Naive thymus-derived CD4-positive, alpha-beta T cell (primary cell): Measurements from ENCODE around the gene GASK1B. TPM values are rescaled to one million over a fixed set of nuclear protein-coding genes. Genes with fewer than 3 reads are reported as not detected.

Experiments
- ATAC-seq: fragments of 150-1000 bp; cut with Tn5 transposase; 2 replicates; pipeline ENCODE4 v1.10.0; 2021; ENCODE audit warnings: mild to moderate bottlenecking, moderate library complexity
- CTCF ChIA-PET: fragments of 350-600 bp; sonication (Branson Sonifier 250); formaldehyde crosslinking; loops from one replicate; lab custom pipeline; 2021; ENCODE audit warnings: antibody characterized with exemption; lab: Charles Lee
- POLR2A ChIA-PET: fragments of 350-600 bp; sonication (Branson Sonifier 250); formaldehyde crosslinking; loops from one replicate; lab custom pipeline; 2021; ENCODE audit warnings: antibody characterized with exemption, inconsistent platforms; lab: Charles Lee
- DNase-seq, 9 donors: peaks; one replicate each; pipeline versions ENCODE4 v3.0.0 to v3.0.0-alpha.2; 2020 to 2022; ENCODE audit warnings: mixed read lengths in 1 of 9
- H3K27ac ChIP-seq: one replicate; pipeline ENCODE4 v1.7.0; 2013; ENCODE audit warnings: mild to moderate bottlenecking, low read depth, low read length, moderate library complexity
- H3K27me3 ChIP-seq, 2 donors: one replicate each; pipeline ENCODE4 v1.7.0; 2013; ENCODE audit warnings: low read length in 2 of 2, mild to moderate bottlenecking in 2 of 2, moderate library complexity in 2 of 2; ENCODE audit not compliant: control insufficient read depth in 2 of 2, insufficient read depth in 2 of 2
- H3K36me3 ChIP-seq, 3 experiments: 1 replicate in 2 of 3; 2 replicates in 1 of 3; pipeline ENCODE4 v1.7.0; 2013; ENCODE audit warnings: low read length in 3 of 3, mild to moderate bottlenecking in 3 of 3, moderate library complexity in 1 of 3; ENCODE audit not compliant: insufficient read depth in 3 of 3, control insufficient read depth in 2 of 3
- H3K4me1 ChIP-seq, 2 donors: one replicate each; pipeline ENCODE4 v1.7.0; 2013; ENCODE audit warnings: low read length in 2 of 2, mild to moderate bottlenecking in 2 of 2, moderate library complexity in 1 of 2; ENCODE audit not compliant: control insufficient read depth in 2 of 2, insufficient read depth in 2 of 2
- H3K4me3 ChIP-seq: 2 replicates; pipeline ENCODE4 v1.7.0; 2013; ENCODE audit warnings: mild to moderate bottlenecking, low read length
- H3K9me3 ChIP-seq, 3 experiments: 1 replicate in 2 of 3; 2 replicates in 1 of 3; pipeline ENCODE4 v1.7.0; 2013; ENCODE audit warnings: low read length in 3 of 3; ENCODE audit not compliant: control insufficient read depth in 2 of 3
- H3K27ac Mint-ChIP-seq, 9 donors: one replicate each; pipeline ENCODE4 v1.8.0; 2020 to 2022; ENCODE audit warnings: mixed read lengths in 9 of 9, mild to moderate bottlenecking in 8 of 9, moderate library complexity in 5 of 9, inconsistent platforms in 2 of 9
- H3K27me3 Mint-ChIP-seq, 5 donors: one replicate each; pipeline ENCODE4 v1.8.0; 2021 to 2022; ENCODE audit warnings: mixed read lengths in 5 of 5, mild to moderate bottlenecking in 1 of 5
- H3K36me3 Mint-ChIP-seq, 5 donors: one replicate each; pipeline ENCODE4 v1.8.0; 2020 to 2022; ENCODE audit warnings: mixed read lengths in 5 of 5, mild to moderate bottlenecking in 3 of 5, inconsistent platforms in 1 of 5
- H3K4me1 Mint-ChIP-seq, 7 donors: one replicate each; pipeline ENCODE4 v1.8.0; 2020 to 2022; ENCODE audit warnings: mixed read lengths in 7 of 7, mild to moderate bottlenecking in 3 of 7, inconsistent platforms in 1 of 7
- H3K4me3 Mint-ChIP-seq, 10 donors: one replicate each; pipeline ENCODE4 v1.8.0; 2020 to 2022; ENCODE audit warnings: mild to moderate bottlenecking in 10 of 10, mixed read lengths in 10 of 10, moderate library complexity in 6 of 10, inconsistent platforms in 2 of 10
- H3K9me3 Mint-ChIP-seq, 11 donors: one replicate each; pipeline ENCODE4 v1.8.0; 2020 to 2022; ENCODE audit warnings: mixed read lengths in 11 of 11, mild to moderate bottlenecking in 4 of 11, inconsistent platforms in 1 of 11, moderate library complexity in 1 of 11
- intact Hi-C, 2 donors: fragments of 100-400 bp; cut with micrococcal nuclease; formaldehyde crosslinking; loops; one replicate each; pipeline ENCODE4 v1.15.1; 2023
- polyA plus RNA-seq, 2 donors: library from polyadenylated mRNA; unstranded; fragments of 300-500 nt; fragmentation: Illumina TruSeq; gene quantifications; one replicate each; pipeline ENCODE4 v1.2.3, GENCODE V29; 2021
- total RNA-seq, 6 experiments: library from RNA in 5 of 6; stranded (reverse) in 5 of 6; gene quantifications; 1 replicate in 5 of 6; 2 replicates in 1 of 6; pipeline ENCODE4 v1.2.3 and lab custom pipeline; 2021 to 2026

GASK1B gene
- total RNA-seq (10 to 100 TPM in 1 of 5 experiments, 1 to 10 TPM in 2, under 1 TPM in 1, not detected in 1; 1.00 to 28.2 (median 1.8) TPM), polyA plus RNA-seq (under 1 TPM; 0.06 to 0.14 TPM), total RNA-seq (lab: John Stamatoyannopoulos, UW) (not detected)

DNA sequence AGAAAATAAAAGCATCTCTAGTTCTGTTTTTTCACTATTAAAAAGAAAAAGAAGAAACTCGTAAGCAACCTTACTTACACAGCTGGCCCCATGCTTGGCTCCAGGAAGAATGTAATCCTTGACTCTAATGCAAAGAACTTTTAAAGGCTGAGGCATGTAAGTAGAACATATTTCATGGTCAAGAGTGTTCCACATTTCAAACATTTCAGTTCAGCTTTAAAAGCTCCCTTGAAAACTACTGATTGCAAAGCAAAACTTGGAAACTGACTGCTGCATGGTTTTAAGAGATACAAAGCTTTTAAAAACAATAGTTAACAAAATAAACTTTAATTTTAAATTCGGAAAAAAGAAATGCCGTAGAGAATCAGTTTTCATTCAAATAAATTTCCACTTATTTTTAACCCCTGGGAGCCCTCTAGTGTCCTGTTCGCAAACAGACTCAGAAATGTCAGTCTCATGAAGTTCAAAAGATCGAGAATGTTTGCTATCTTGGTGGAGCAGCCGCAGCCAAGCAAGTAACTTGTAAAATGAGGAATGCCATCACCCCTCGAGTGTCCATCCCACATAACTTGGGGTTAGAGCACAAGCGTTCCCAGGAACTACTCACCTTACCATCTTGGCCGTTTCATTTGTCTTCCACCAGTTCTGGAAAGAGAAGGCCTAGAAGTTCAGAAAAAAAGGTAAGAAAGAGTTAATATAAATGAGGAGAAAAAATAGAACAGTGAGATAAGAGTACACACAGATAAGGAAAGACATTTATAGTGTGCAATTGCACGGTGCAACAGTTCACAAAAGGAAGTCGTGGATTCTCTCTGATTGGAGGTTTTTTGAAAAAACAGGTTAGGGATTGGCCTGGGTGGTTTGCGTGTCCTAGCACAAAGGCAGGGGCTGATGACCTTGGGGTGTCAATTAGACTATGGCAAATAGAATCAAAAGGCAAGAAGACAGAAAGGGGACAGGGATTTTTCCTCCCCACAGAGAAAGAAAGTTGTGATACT, at the start of gene GASK1B:
TSS of gene GASK1B (minus strand) at position 765 of the 998 bp plus-strand sequence. CDS start 1,650 bp downstream, outside the sequence.
- Histone ChIP-seq H3K4me1 (no peaks in the 10 kb centered on the region), H3K36me3 (no peaks in the 10 kb centered on the region), H3K27ac (no peak within 1 kb of the TSS), H3K27me3 (no peaks in the 10 kb centered on the region), H3K9me3 (no peaks in the 10 kb centered on the region), H3K4me3 (no peak within 1 kb of the TSS)
- Mint-ChIP-seq H3K27ac (no peak within 1 kb of the TSS), H3K27me3 (peaks cover 26 to 48% (median 35%) of the 10 kb centered on the region in 5 donors), H3K9me3 (no peaks in the 10 kb centered on the region), H3K36me3 (no peaks in the 10 kb centered on the region), H3K4me1 (peaks cover 0 to 11% (median 4%) of the 10 kb centered on the region in 7 donors), H3K4me3 (no peak within 1 kb of the TSS)
- ATAC-seq (no peak), DNase-seq (no peak)
- intact Hi-C loops = loop anchor here in 1 of 2 donors (5.0 kb wide), 1 partner anchor 180 kb away; no protein-coding TSS in a partner anchor
- ChIA-PET POLR2A (no interaction called here), CTCF (no interaction called here)

DNA sequence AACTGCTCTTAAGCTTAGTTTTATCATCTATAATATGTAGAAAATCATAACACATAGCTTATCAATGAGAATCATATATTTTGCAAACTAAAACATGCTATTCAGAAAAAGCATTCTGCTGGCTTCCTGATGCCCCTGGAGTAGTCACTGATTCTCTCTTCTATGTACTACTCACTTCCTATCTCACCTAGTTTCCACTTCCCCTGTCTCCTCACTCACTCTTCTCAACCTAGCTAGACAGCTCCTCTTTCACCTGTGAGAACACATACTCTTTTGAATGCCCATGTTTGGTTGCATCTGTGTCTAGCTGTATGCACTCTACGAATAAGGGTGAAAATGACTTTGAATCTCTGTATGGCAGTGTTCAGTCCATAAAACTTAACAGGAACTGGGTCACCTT, 46.8 kb upstream of the GASK1B start:
- CTCF ChIA-PET = no interaction called here
- H3K27me3 Mint-ChIP-seq = peaks cover 0 to 12% (median 9%) of the 10 kb centered on the region in 5 donors

DNA sequence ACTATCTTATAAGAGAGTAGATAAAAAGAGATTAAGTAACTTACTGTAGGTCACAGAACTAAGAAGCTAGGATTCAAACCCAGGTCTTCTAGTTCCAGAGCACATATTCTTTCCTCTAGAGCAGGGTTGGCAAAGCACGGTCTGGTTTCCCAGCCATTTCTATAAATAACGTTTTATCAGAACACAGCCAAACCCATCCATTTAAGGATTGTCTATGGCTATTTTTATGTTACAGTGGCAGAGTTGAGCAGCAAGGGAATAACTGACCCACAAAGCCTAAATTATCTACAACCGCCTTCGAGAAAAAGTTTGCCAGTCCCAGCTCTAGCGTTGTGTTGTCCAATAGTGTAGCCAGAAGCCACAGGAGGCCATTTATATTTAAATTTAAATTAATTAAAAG, 44.9 kb upstream of the GASK1B start:
- DNase-seq (no peak), ATAC-seq (no peak)
- Mint-ChIP-seq H3K27ac (no peak overlapping the region), H3K4me3 (no peak overlapping the region), H3K36me3 (no peaks in the 10 kb centered on the region), H3K9me3 (peaks cover 0 to 3% (median 0%) of the 10 kb centered on the region in 11 donors), H3K4me1 (peaks cover 0 to 2% (median 0%) of the 10 kb centered on the region in 7 donors), H3K27me3 (peaks cover 0 to 21% (median 16%) of the 10 kb centered on the region in 5 donors)
- H3K36me3 ChIP-seq = no peaks in the 10 kb centered on the region
- ChIA-PET POLR2A (no interaction called here), CTCF (no interaction called here)
- no peak overlapping the region for H3K27ac ChIP-seq
- no peaks in the 10 kb centered on the region for H3K4me1 ChIP-seq
- intact Hi-C loops = no loop called here
- no peaks in the 10 kb centered on the region for H3K9me3 ChIP-seq
- H3K27me3 ChIP-seq = no peaks in the 10 kb centered on the region
- no peak overlapping the region for H3K4me3 ChIP-seq

More for the DNA sequence above, 46.8 kb upstream of the GASK1B start:
- POLR2A ChIA-PET = no interaction called here
- H3K27ac Mint-ChIP-seq = no peak overlapping the region
- intact Hi-C loops = no loop called here
- H3K4me3 ChIP-seq = no peak overlapping the region
- H3K27me3 ChIP-seq = no peaks in the 10 kb centered on the region
- ATAC-seq (no peak), DNase-seq (no peak)
- H3K4me3 Mint-ChIP-seq = no peak overlapping the region
- no peak overlapping the region for H3K27ac ChIP-seq
- no peaks in the 10 kb centered on the region for H3K36me3 ChIP-seq
- H3K36me3 Mint-ChIP-seq = no peaks in the 10 kb centered on the region
- peaks cover 0 to 2% (median 0%) of the 10 kb centered on the region in 7 donors for H3K4me1 Mint-ChIP-seq
- peaks cover 0 to 3% (median 0%) of the 10 kb centered on the region in 11 donors for H3K9me3 Mint-ChIP-seq
- H3K4me1 ChIP-seq = no peaks in the 10 kb centered on the region
- H3K9me3 ChIP-seq = no peaks in the 10 kb centered on the region

DNA sequence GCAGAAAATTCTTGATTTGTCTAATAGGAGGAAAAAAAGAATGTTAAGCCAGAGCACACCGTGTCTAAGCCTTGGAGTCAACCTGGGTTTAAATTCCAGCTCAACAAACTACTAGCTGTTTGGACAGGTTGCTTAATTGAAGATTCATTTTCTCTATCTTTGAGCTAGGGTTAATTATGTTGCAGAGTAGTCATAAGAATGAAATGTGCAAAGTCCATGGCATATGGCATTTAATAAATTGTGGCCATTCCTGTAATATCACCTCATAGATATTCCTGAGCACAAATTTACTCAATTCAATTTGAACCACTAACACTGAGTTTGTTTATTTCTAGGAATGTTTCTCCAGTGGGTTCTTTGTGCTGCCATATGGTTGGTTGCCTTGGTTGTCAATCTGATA, 42.0 kb upstream of the GASK1B start:
- ChIA-PET CTCF (no interaction called here), POLR2A (no interaction called here)
- Mint-ChIP-seq H3K9me3 (no peaks in the 10 kb centered on the region), H3K36me3 (no peaks in the 10 kb centered on the region), H3K27ac (no peak overlapping the region), H3K27me3 (peaks cover 11 to 30% (median 24%) of the 10 kb centered on the region in 5 donors), H3K4me1 (peaks cover 8 to 15% (median 13%) of the 10 kb centered on the region in 7 donors), H3K4me3 (no peak overlapping the region)
- no peaks in the 10 kb centered on the region for H3K36me3 ChIP-seq
- H3K9me3 ChIP-seq = no peaks in the 10 kb centered on the region
- no peak overlapping the region for H3K4me3 ChIP-seq
- no peaks in the 10 kb centered on the region for H3K4me1 ChIP-seq
- no peaks in the 10 kb centered on the region for H3K27me3 ChIP-seq
- H3K27ac ChIP-seq = no peak overlapping the region
- ATAC-seq = no peak
- intact Hi-C loops = no loop called here
- no peak for DNase-seq

DNA sequence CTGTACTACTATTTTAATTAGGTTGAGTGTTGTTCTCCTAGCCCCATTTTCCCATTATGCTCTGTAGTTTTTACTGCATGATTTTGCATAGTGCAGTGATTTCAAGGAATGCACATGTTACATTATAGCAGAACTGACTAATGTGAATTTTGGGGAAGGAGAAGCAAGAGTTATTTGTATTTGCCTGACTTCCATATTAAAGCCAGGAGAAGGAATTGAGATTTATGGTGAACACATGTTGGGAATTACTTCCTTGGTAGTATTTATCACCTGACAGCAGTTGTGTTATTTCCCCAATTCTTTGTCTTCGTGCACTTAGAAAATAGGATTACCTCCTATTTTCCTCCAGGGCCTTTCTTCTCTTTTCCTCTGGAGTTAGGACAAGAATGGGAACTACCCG, 40.6 kb upstream of the GASK1B start:
- Mint-ChIP-seq H3K27me3 (peaks cover 11 to 39% (median 30%) of the 10 kb centered on the region in 5 donors), H3K4me3 (no peak overlapping the region), H3K27ac (no peak overlapping the region), H3K9me3 (no peaks in the 10 kb centered on the region), H3K36me3 (no peaks in the 10 kb centered on the region), H3K4me1 (peaks cover 9 to 22% (median 19%) of the 10 kb centered on the region in 7 donors)
- intact Hi-C loops = no loop called here
- no peaks in the 10 kb centered on the region for H3K27me3 ChIP-seq
- no peak for DNase-seq
- no peaks in the 10 kb centered on the region for H3K9me3 ChIP-seq
- no peaks in the 10 kb centered on the region for H3K36me3 ChIP-seq
- H3K4me3 ChIP-seq = no peak overlapping the region
- H3K27ac ChIP-seq = no peak overlapping the region
- H3K4me1 ChIP-seq = no peaks in the 10 kb centered on the region
- ATAC-seq = no peak
- POLR2A ChIA-PET = no interaction called here
- CTCF ChIA-PET = no interaction called here

DNA sequence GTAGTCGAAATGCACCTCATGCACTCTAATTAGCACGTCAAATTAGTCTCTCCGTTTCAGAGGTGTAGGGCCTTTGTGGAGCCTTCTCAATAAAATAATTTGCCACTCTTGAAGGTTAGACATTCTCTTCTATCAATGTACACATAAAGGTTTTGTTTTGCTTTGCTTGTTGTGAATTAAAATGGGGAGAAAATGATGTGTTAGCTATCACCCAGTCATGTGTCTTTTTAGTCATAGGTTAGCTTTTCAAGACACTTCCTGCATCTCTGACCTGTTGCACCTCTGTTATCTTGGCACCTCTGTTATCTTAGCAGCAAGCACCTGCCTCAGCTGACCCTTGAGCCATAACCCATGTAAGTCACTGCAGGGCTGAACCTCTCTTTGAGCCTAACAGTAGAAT, 38.4 kb upstream of the GASK1B start:
- Histone ChIP-seq H3K36me3 (no peaks in the 10 kb centered on the region), H3K27ac (no peak overlapping the region), H3K4me3 (no peak overlapping the region), H3K4me1 (no peaks in the 10 kb centered on the region), H3K27me3 (no peaks in the 10 kb centered on the region), H3K9me3 (no peaks in the 10 kb centered on the region)
- Mint-ChIP-seq H3K27ac (peak overlapping the region in 1 of 9 donors; percentile 56), H3K36me3 (no peaks in the 10 kb centered on the region), H3K9me3 (peaks cover 0 to 4% (median 0%) of the 10 kb centered on the region in 11 donors), H3K27me3 (peaks cover 11 to 39% (median 32%) of the 10 kb centered on the region in 5 donors), H3K4me1 (peaks cover 9 to 22% (median 19%) of the 10 kb centered on the region in 7 donors), H3K4me3 (peak overlapping the region in 9 of 10 donors; percentile 19 to 80 (median 52))
- ChIA-PET CTCF (no interaction called here), POLR2A (no interaction called here)
- intact Hi-C loops = no loop called here
- ATAC-seq = no peak
- no peak for DNase-seq
